Activated CD4-positive, alpha-beta T cell treated with anti-CD3 and anti-CD28 coated beads, Interleukin-2, amount 10 ng/mL, durations not matched to agents 7 days and 5 days (primary cell): ENCODE data around the gene DCN. TPM values are rescaled to one million over a fixed set of nuclear protein-coding genes. Genes with fewer than 3 reads are reported as not detected.
A peak's percentile ranks its signal among the peaks of the same experiment; 100 is the strongest.

Experiments
- CTCF ChIA-PET: fragments of 350-600 bp; sonication (Branson Sonifier 250); formaldehyde crosslinking; loops from one replicate; lab custom pipeline; 2021; ENCODE audit warnings: antibody characterized with exemption; lab: Charles Lee
- POLR2A ChIA-PET: fragments of 350-600 bp; sonication (Branson Sonifier 250); formaldehyde crosslinking; loops from one replicate; lab custom pipeline; 2021; ENCODE audit warnings: antibody characterized with exemption; lab: Charles Lee
- DNase-seq: peaks from one replicate; pipeline ENCODE4 v3.0.0-alpha.2; 2020
- H3K27ac Mint-ChIP-seq: one replicate; pipeline ENCODE4 v1.8.0; 2021; ENCODE audit warnings: mild to moderate bottlenecking, moderate library complexity, mixed read lengths
- H3K27me3 Mint-ChIP-seq: one replicate; pipeline ENCODE4 v1.8.0; 2021; ENCODE audit warnings: mixed read lengths
- H3K36me3 Mint-ChIP-seq: one replicate; pipeline ENCODE4 v1.8.0; 2021; ENCODE audit warnings: low read depth, mixed read lengths
- H3K4me1 Mint-ChIP-seq: one replicate; pipeline ENCODE4 v1.8.0; 2021; ENCODE audit warnings: mixed read lengths
- H3K4me3 Mint-ChIP-seq: one replicate; pipeline ENCODE4 v1.8.0; 2021; ENCODE audit warnings: mild to moderate bottlenecking, moderate library complexity, mixed read lengths
- H3K9me3 Mint-ChIP-seq: one replicate; pipeline ENCODE4 v1.8.0; 2021; ENCODE audit warnings: mixed read lengths
- total RNA-seq, 2 experiments: library from RNA; stranded (reverse); gene quantifications; one replicate each; pipeline ENCODE4 v1.2.3, GENCODE V29; 2021

DCN gene
- total RNA-seq, 2 experiments from 2014 or later, result not detected

DNA sequence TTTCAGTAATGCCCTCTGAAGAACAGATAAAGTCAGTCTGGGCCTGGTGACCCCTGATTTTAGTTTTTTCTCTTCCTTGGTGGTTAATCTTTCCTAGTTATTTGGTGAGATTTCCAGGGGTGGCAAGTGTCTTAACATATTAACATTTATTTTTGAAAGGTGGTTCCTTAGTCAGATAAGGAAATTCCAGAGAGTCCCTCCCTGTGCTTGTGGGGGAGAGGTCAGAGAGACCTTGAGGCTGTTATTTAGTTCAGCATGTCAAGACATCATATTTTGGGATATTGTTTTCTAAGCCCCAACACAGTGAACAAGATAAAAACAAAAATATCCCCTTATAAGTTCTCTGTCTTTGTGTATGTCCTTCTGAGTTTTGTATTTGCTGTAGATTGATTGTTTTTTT lies 61.8 kb downstream of the DCN start:
- Mint-ChIP-seq H3K27me3 (no peaks in the 10 kb centered on the region), H3K9me3 (no peaks in the 10 kb centered on the region), H3K36me3 (no peaks in the 10 kb centered on the region), H3K4me1 (no peaks in the 10 kb centered on the region), H3K4me3 (no peak overlapping the region), H3K27ac (no peak overlapping the region)
- DNase-seq, result no peak
- ChIA-PET CTCF (no interaction called here), POLR2A (no interaction called here)

DNA sequence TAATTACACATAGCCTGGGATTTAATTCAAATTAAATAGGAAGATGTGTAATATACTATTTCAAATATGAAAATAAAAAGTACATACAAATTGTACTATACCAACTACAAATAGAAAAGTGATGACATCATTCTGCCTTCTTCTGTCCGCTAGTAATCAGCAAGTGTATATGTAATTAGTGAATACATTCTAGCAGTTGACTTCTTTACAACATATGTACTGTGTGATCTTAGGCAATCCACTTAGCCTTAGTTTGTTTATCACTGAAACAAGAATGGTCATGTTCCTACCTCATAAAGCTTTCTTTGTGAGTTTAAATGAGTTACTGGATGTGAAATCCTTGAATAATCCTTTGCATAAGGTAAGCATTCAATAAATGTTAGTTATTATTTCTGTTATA lies 63.5 kb downstream of the DCN start:
- Mint-ChIP-seq H3K27me3 (no peaks in the 10 kb centered on the region), H3K36me3 (no peaks in the 10 kb centered on the region), H3K4me3 (no peak overlapping the region), H3K4me1 (no peaks in the 10 kb centered on the region), H3K9me3 (no peaks in the 10 kb centered on the region), H3K27ac (no peak overlapping the region)
- no peak for DNase-seq
- CTCF ChIA-PET, result no interaction called here
- POLR2A ChIA-PET, result no interaction called here

DNA sequence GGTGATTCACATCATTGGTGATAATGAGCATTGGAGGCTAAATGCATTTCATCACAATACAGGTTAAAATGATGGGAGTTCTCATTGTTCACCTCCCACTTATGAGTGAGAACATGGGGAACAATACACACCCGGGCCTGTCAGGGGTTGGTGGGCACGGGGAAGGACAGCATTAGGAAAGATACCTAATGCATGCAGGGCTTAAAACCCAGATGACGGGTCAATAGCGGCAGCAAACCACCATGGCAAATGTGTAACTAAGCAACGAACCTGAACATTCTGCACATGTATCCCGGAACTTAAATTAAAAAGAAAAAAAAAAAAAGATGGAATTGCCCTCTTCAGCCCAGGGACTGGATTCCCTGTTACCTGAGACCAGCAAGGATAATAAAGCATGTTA lies 69.0 kb downstream of the DCN start:
- Mint-ChIP-seq H3K27me3 (no peaks in the 10 kb centered on the region), H3K36me3 (no peaks in the 10 kb centered on the region), H3K4me1 (no peaks in the 10 kb centered on the region), H3K27ac (no peak overlapping the region), H3K9me3 (no peaks in the 10 kb centered on the region), H3K4me3 (no peak overlapping the region)
- POLR2A ChIA-PET, result no interaction called here
- CTCF ChIA-PET, result no interaction called here
- no peak for DNase-seq

DNA sequence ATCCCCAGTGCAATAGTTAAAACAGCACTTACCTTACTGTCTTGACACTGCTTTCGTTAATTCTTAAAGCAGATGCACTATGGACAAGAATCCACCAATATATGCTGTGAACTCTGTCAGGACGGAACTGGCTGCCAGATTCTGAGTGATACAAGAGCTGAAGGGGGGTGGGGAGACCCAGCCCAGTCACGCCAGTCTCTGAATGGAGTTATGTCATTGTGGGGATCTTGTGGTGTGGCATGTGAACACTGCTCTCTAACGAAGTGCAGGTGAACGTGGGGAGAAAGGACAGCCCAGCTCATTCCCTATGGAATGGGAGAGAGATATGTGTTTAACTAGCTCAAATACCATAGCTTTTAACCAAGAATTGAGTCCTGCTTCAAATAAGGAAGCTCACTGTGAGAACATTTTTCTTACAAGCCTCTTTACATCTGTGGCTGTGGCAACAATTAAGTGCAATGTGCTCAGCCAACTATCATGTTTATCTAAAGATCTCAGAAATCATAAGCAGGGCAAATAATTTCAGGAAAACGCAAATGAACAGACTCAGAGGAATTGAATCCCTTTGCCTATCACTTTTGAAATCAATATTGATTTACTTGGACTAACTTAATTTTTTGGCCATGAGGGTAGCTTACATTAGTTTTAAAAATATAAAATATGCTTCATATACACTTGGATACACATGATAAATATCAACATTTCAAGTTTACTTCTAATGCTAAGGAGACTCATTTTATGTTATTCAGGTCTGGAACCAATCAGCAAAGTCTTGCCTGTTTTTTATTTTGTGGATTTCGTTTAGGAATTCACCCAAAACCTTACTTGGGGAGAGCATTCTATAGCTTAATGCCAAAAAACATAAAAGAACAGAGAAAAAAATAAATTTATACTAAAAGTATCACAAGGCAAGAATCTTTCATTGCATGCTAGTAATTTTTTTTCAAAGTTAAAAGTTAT lies 71.0 kb downstream of the DCN start, which contains the start of gene LUM:
Gene LUM (minus strand): TSS at position 129 of the 960 bp plus-strand sequence. CDS start 2,515 bp downstream, outside the sequence.
- H3K27ac Mint-ChIP-seq, result no peak within 1 kb of the TSS
- no peak within 1 kb of the TSS for H3K4me3 Mint-ChIP-seq
- DNase-seq, result no peak
- ChIA-PET POLR2A (no interaction called here), CTCF (no interaction called here)
- no peaks in the 10 kb centered on the region for H3K36me3 Mint-ChIP-seq
- no peaks in the 10 kb centered on the region for H3K4me1 Mint-ChIP-seq
- H3K9me3 Mint-ChIP-seq, result no peaks in the 10 kb centered on the region
- H3K27me3 Mint-ChIP-seq, result no peaks in the 10 kb centered on the region

DNA sequence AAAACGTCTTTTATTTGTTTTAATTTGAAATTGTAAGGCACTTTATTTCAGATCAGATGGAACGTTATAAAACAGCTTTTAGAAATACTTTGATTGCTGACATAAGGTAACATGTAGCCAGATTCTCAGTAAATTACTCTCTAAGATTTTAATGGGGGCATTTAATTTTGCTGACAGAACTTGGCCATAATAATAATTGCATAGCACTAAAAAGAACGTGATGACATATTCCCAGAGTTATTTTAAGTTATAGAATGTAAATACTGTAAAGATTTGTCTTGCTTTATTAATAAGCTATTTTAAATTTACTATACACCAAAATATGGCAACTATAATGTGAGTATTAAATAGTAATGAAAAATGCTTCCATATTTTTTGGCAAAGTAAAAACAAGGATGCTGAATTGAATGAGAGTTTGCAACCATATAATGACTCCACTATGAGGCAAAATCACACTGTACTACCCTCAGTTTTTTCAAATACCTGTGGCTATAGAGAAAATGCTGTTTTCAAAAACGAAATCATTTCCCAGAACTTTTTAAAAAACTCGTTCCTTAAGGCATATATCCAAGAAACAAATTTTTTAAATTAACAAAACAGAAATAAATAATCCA lies 72.2 kb downstream of the DCN start:
- Mint-ChIP-seq H3K4me3 (no peak overlapping the region), H3K36me3 (no peaks in the 10 kb centered on the region), H3K9me3 (no peaks in the 10 kb centered on the region), H3K27ac (no peak overlapping the region), H3K27me3 (no peaks in the 10 kb centered on the region), H3K4me1 (no peaks in the 10 kb centered on the region)
- DNase-seq, result no peak
- CTCF ChIA-PET, result no interaction called here
- POLR2A ChIA-PET, result no interaction called here

DNA sequence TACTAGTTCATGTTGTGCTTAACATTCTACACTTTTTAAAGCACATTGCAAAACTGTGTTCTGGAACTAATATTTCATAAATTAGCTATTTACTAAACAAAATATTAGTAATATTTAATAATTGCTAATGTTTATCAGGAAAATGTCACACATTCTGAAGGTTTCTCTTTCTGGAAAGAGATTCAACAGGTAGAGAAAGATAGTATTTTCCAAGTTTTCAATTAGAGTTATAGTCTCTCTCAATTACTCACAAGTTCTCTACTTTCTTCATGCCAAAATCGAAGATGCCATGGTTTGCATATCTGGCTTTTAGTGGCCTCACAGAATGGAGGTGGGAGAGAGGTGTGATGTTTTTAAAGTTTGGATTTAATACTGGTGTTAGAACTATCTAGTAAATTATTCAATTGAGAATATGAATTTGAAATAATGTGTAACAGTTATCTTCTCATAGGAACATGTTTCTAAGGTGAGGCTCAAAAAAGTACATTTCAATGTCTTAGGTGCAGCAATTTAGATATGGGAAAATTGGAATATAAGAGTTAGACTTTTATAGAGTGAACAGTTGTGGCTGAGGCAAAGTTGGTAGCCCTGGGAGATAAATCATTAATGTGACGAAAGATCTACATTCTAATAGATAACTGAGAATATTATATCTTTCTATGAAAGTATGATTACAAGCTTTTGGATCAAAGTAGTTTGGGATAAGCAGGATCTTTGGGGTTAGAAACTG lies 72.9 kb downstream of the DCN start:
- CTCF ChIA-PET, result no interaction called here
- no peaks in the 10 kb centered on the region for H3K36me3 Mint-ChIP-seq

DNA sequence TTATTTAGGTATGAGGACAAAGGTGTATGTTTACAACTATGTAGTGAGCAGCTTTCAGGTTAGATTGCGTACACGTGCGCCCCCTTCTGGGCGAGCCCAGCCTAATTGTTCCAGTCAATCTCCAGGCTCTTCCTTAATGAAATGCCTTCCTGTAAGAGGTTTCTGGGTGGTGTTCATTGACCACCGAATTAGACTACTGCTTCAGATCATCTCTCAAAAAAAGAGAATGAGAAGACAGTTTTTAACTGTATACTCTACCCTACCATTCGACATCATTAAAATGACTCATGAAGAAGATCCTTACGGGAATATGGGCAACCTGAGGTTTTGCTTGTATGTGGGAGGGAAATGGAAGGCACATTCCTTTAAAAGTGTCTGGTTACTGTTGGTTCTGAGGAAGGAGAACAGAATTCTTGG lies 73.5 kb downstream of the DCN start:
- H3K4me3 Mint-ChIP-seq, result no peak overlapping the region
- CTCF ChIA-PET, result no interaction called here
- DNase-seq, result peak; percentile 60
- H3K36me3 Mint-ChIP-seq, result no peaks in the 10 kb centered on the region
- POLR2A ChIA-PET, result no interaction called here
- H3K4me1 Mint-ChIP-seq, result no peaks in the 10 kb centered on the region
- no peak overlapping the region for H3K27ac Mint-ChIP-seq
- H3K9me3 Mint-ChIP-seq, result no peaks in the 10 kb centered on the region
- H3K27me3 Mint-ChIP-seq, result no peaks in the 10 kb centered on the region

More for the DNA sequence above, 72.9 kb downstream of the DCN start:
- Mint-ChIP-seq H3K27ac (no peak overlapping the region), H3K4me3 (no peak overlapping the region), H3K27me3 (no peaks in the 10 kb centered on the region), H3K9me3 (no peaks in the 10 kb centered on the region), H3K4me1 (no peaks in the 10 kb centered on the region)
- POLR2A ChIA-PET, result no interaction called here
- DNase-seq, result no peak

DNA sequence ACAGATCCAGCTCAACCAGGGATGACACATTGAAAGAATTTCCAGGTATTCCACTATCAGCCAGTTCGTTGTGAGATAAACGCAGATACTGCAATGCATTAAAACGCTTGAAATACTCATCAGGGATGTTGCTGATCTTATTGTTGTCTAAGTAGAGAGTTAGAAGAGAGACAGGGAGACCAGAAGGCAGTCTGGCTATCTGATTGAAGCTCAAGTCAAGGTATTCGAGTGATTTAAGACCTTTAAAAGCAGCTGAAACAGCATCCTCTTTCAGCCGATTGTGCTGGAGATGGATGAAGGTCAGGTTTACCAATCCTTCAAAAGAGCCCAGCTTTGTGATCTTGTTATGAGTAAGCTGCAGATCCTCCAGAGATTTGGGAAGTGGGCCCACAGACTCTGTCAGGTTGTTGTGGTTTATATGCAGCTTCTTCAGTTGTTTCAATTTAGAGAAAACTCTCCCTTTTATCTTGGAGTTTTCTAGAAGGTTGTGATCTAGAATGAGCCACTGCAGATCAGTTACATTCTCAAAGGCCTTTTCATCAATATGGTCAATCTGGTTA lies 74.3 kb downstream of the DCN start:
- Mint-ChIP-seq H3K4me1 (no peaks in the 10 kb centered on the region), H3K27me3 (no peaks in the 10 kb centered on the region), H3K36me3 (no peaks in the 10 kb centered on the region), H3K9me3 (no peaks in the 10 kb centered on the region), H3K27ac (no peak overlapping the region), H3K4me3 (no peak overlapping the region)
- CTCF ChIA-PET, result no interaction called here
- POLR2A ChIA-PET, result no interaction called here
- no peak for DNase-seq

DNA sequence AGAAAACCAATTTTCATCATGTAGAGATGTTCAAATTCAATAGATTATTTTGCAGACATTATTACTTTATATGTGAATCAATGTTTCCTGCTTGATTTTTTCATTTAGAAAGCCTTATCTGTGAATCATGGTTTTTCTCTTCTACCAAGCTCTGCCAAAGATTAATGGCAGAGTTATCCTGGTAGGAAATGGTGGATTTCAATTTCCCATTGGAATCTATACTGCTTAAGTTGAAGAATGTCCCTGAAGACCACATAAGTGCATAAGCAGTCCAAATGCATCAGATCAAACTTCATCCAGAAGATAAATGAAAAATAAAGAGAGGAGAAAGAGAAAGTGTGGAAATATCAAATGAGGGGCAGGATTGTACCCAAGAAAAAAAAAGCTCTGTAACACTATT lies 76.3 kb downstream of the DCN start:
- no peak for DNase-seq
- Mint-ChIP-seq H3K36me3 (no peaks in the 10 kb centered on the region), H3K4me3 (no peak overlapping the region), H3K4me1 (no peaks in the 10 kb centered on the region), H3K27me3 (no peaks in the 10 kb centered on the region), H3K9me3 (no peaks in the 10 kb centered on the region), H3K27ac (no peak overlapping the region)
- ChIA-PET POLR2A (no interaction called here), CTCF (no interaction called here)

DNA sequence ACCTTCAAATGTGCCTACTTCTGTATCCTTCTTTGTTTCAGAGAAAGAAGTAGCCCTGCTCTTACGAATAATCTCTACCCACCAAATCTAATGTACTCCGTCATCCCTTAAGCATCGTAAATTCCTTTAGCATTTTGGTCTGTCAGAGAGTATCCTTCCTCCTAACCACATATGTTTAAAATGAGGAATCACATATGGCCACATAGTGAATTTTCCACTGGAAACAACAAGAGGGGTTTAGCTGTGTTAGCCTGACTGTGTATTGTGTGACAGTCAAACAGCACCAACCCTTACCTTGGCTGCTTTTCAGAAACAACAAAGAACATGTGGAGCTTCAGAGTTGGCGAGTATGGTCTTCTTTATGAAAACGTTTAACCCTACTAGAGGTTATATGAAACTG lies 76.8 kb downstream of the DCN start:
- Mint-ChIP-seq H3K36me3 (no peaks in the 10 kb centered on the region), H3K9me3 (no peaks in the 10 kb centered on the region), H3K27ac (no peak overlapping the region), H3K4me1 (no peaks in the 10 kb centered on the region), H3K27me3 (no peaks in the 10 kb centered on the region), H3K4me3 (no peak overlapping the region)
- ChIA-PET CTCF (no interaction called here), POLR2A (no interaction called here)
- DNase-seq, result no peak

DNA sequence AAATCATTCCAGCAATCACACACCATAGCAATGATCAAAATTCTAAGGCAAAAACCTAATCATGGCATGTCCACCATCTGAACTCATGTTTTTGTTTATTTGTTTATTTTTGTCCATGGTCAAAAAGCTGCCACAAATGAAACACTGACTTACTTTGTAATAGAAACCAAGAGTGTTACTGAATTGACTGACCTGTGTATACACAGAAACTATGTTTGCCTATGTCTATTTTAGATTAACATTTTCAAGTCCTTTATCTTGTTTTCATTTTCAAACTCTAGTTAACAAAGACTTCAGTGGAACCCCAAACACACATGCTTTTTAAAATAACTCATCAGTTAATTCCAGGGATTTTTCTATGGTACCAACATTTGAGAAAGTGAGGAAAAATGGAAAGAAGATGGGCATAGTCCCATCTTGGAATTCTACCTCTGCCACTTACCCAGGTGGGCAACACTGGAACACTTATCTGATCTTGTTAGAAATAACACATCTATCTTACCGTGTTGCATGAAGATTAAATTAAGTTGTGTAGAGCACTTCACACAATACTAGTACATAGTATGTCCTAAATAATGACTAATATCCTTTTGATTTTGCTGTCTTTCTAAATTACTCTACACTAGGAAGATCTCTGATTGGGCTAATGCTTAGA lies 77.7 kb downstream of the DCN start:
- no peaks in the 10 kb centered on the region for H3K36me3 Mint-ChIP-seq
- ChIA-PET CTCF (no interaction called here), POLR2A (no interaction called here)
- no peak overlapping the region for H3K27ac Mint-ChIP-seq
- H3K27me3 Mint-ChIP-seq, result no peaks in the 10 kb centered on the region
- H3K4me3 Mint-ChIP-seq, result no peak overlapping the region
- H3K4me1 Mint-ChIP-seq, result no peaks in the 10 kb centered on the region
- DNase-seq, result no peak
- H3K9me3 Mint-ChIP-seq, result no peaks in the 10 kb centered on the region

DNA sequence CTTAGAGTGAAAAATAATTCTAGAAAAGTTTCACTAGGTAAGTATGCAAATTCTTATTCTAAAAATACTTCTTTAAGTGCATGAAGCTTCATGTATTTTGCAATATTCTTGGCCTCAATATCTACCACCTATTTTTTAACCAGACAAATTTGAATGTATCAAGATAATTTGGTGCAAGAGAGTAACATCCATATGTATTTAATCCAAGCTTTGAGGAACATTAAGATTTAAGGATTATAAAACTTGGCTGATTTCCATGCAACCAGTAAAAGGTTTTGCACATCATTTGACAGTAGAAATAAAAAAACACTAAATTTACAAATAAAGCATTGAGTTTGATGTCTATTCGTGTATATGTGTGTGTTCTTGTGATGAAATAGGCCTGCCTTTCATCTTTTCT lies 79.0 kb downstream of the DCN start:
- no peak overlapping the region for H3K27ac Mint-ChIP-seq
- H3K9me3 Mint-ChIP-seq, result no peaks in the 10 kb centered on the region
- H3K36me3 Mint-ChIP-seq, result no peaks in the 10 kb centered on the region
- no peak for DNase-seq
- ChIA-PET CTCF (no interaction called here), POLR2A (no interaction called here)
- H3K4me1 Mint-ChIP-seq, result no peaks in the 10 kb centered on the region
- H3K4me3 Mint-ChIP-seq, result no peak overlapping the region
- no peaks in the 10 kb centered on the region for H3K27me3 Mint-ChIP-seq
